ENCODE results near the gene NXPE3.

The NXPE3 gene

GRCh38 chr3:101829437-101829830 lies 50.4 kb downstream of the NXPE3 start:
- DNase-seq (ENCODE audit: low read depth), result no peak
- H3K4me3 ChIP-seq (ENCODE audit: low read length), result no peak overlapping the region
- no peak for TF ChIP-seq CTCF (IDR thresholded peaks at IDR 0.05; ENCODE audit: insufficient read depth, low read depth, low read length, missing control alignments)

GRCh38 chr3:101829874-101830273 lies 50.9 kb downstream of the NXPE3 start:
- DNase-seq (ENCODE audit: low read depth), result no peak
- H3K4me3 ChIP-seq (ENCODE audit: low read length), result no peak overlapping the region
- no peak for TF ChIP-seq CTCF (IDR thresholded peaks at IDR 0.05; ENCODE audit: insufficient read depth, low read depth, low read length, missing control alignments)

- no peak for TF ChIP-seq CTCF (IDR thresholded peaks at IDR 0.05; ENCODE audit: insufficient read depth, low read depth, low read length, missing control alignments)
- DNase-seq (ENCODE audit: low read depth), result no peak
- H3K4me3 ChIP-seq (ENCODE audit: low read length), result no peak overlapping the region
These were observed 54.5 kb downstream of the NXPE3 start for GRCh38 chr3:101833446-101833974.

GRCh38 chr3:101835676-101836075 lies 56.7 kb downstream of the NXPE3 start:
- no peak for TF ChIP-seq CTCF (IDR thresholded peaks at IDR 0.05; ENCODE audit: insufficient read depth, low read depth, low read length, missing control alignments)
- no peak for DNase-seq (ENCODE audit: low read depth)
- H3K4me3 ChIP-seq (ENCODE audit: low read length), result no peak overlapping the region

- no peak overlapping the region for H3K4me3 ChIP-seq (ENCODE audit: low read length)
- no peak for TF ChIP-seq CTCF (IDR thresholded peaks at IDR 0.05; ENCODE audit: insufficient read depth, low read depth, low read length, missing control alignments)
- DNase-seq (ENCODE audit: low read depth), result no peak
These were observed 57.1 kb downstream of the NXPE3 start for GRCh38 chr3:101836160-101836559.

- no peak overlapping the region for H3K4me3 ChIP-seq (ENCODE audit: low read length)
- TF ChIP-seq CTCF (IDR thresholded peaks at IDR 0.05; ENCODE audit: insufficient read depth, low read depth, low read length, missing control alignments), result no peak
- DNase-seq (ENCODE audit: low read depth), result peak; percentile 68
These were observed 57.9 kb downstream of the NXPE3 start for GRCh38 chr3:101836652-101837598.

Data from epithelial cell of esophagus (primary cell).